ENCODE results near the gene ARRDC5.

ARRDC5 gene

GRCh38 chr19:4909897-4910593 is 7.3 kb upstream of the ARRDC5 start:
- Histone ChIP-seq H3K4me2 (ENCODE audit: low read length) (peak overlapping the region; percentile 90), H4K20me1 (ENCODE audit: insufficient read depth, low read length) (peaks cover 36% of the 10 kb centered on the region), H3K27me3 (ENCODE audit: low read depth, low read length) (0 out of 2 replicates have a peak, but pooled peaks cover 11% of the 10 kb centered on the region), H3K79me2 (ENCODE audit: low read length) (peaks cover 52% of the 10 kb centered on the region), H2AFZ (ENCODE audit: low read depth, low read length) (peak overlapping the region; percentile 67; the same call in 1 of the 2 replicates), H3K4me3 (ENCODE audit: low read length) (peak overlapping the region; percentile 85), H3K9me3 (ENCODE audit: insufficient read depth, low read length) (no peaks in the 10 kb centered on the region), H3K9ac (ENCODE audit: low read length) (peak overlapping the region; percentile 96), H3K27ac (ENCODE audit: low read length) (peak overlapping the region; percentile 75), H3K4me1 (ENCODE audit: low read length) (peaks cover 23% of the 10 kb centered on the region), H3K36me3 (replicated peaks; ENCODE audit: low read depth, low read length) (peaks cover 41% of the 10 kb centered on the region)
- TF ChIP-seq, protein P1, sequence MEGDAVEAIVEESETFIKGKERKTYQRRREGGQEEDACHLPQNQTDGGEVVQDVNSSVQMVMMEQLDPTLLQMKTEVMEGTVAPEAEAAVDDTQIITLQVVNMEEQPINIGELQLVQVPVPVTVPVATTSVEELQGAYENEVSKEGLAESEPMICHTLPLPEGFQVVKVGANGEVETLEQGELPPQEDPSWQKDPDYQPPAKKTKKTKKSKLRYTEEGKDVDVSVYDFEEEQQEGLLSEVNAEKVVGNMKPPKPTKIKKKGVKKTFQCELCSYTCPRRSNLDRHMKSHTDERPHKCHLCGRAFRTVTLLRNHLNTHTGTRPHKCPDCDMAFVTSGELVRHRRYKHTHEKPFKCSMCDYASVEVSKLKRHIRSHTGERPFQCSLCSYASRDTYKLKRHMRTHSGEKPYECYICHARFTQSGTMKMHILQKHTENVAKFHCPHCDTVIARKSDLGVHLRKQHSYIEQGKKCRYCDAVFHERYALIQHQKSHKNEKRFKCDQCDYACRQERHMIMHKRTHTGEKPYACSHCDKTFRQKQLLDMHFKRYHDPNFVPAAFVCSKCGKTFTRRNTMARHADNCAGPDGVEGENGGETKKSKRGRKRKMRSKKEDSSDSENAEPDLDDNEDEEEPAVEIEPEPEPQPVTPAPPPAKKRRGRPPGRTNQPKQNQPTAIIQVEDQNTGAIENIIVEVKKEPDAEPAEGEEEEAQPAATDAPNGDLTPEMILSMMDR (IDR thresholded peaks at IDR 0.05; ENCODE audit: low read depth, low read length), result no peak
- TF ChIP-seq EZH2phosphoT487 (IDR thresholded peaks at IDR 0.05; ENCODE audit: low read depth), result no peak

DNA sequence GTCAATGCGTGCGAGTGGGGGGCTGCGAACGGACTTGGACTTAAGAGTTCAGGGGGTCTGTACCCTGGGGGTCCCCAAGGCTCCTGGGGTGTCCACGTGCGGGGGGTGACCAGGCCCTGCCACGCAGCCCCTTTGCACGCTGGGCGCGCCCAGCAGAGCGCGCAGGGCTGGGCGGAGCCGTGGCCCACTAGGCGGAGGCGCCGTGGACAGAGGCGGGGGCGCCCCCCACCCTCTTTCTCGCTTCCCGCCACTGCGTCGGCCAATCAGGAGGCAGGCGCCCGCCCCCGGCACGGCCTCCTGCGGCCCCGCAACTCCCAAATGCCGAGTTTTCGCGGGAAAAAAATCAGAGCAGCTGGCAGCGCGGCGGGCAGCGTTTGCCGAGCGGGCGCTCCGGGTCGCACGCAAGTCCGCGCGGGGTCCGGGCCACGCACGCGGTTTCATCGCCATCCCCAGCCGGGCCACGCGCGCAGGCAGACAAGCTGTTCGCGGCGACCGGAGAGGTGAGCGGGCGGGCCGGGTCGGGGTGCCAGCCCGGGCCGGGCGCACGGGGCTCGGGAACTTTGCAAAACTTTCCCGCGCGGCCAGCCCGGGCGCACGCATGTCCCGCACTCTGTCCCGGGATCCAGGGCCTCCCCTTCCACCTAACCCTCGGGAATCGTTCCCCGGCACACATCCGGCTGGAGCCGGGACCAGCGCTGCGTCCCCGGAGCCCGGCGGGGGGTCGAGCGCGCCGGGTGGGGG is 6.6 kb upstream of the ARRDC5 start, which contains the start of gene UHRF1:
UHRF1 (plus strand) TSS at position 346 of the 741 bp plus-strand sequence. CDS start 1,385 bp downstream, outside the sequence.
- H3K36me3 ChIP-seq (replicated peaks; ENCODE audit: low read depth, low read length), result peaks cover 34% of the 10 kb centered on the region
- peaks cover 44% of the 10 kb centered on the region for H3K79me2 ChIP-seq (ENCODE audit: low read length)
- peaks cover 23% of the 10 kb centered on the region for H3K4me1 ChIP-seq (ENCODE audit: low read length)
- H3K9me3 ChIP-seq (ENCODE audit: insufficient read depth, low read length), result no peaks in the 10 kb centered on the region
- H2AFZ ChIP-seq (ENCODE audit: low read depth, low read length), result peak within 1 kb of the TSS; percentile 67
- H3K4me2 ChIP-seq (ENCODE audit: low read length), result peak within 1 kb of the TSS; percentile 90
- H3K9ac ChIP-seq (ENCODE audit: low read length), result peak within 1 kb of the TSS; percentile 96
- H3K4me3 ChIP-seq (ENCODE audit: low read length), result peak within 1 kb of the TSS; percentile 85
- TF ChIP-seq EZH2phosphoT487 (IDR thresholded peaks at IDR 0.05; ENCODE audit: low read depth), result no peak
- TF ChIP-seq, protein P1 (IDR thresholded peaks at IDR 0.05; ENCODE audit: low read depth, low read length), result no peak
- peaks cover 29% of the 10 kb centered on the region for H4K20me1 ChIP-seq (ENCODE audit: insufficient read depth, low read length)
- H3K27ac ChIP-seq (ENCODE audit: low read length), result peak within 1 kb of the TSS; percentile 75
- H3K27me3 ChIP-seq (ENCODE audit: low read depth, low read length), result 0 out of 2 replicates have a peak, but pooled peaks cover 11% of the 10 kb centered on the region

GRCh38 chr19:4908781-4909155 is 6.1 kb upstream of the ARRDC5 start:
- H3K9me3 ChIP-seq (ENCODE audit: insufficient read depth, low read length), result no peaks in the 10 kb centered on the region
- peaks cover 29% of the 10 kb centered on the region for H3K36me3 ChIP-seq (replicated peaks; ENCODE audit: low read depth, low read length)
- H3K27ac ChIP-seq (ENCODE audit: low read length), result no peak overlapping the region
- no peak for TF ChIP-seq EZH2phosphoT487 (IDR thresholded peaks at IDR 0.05; ENCODE audit: low read depth)
- TF ChIP-seq, protein P1 (IDR thresholded peaks at IDR 0.05; ENCODE audit: low read depth, low read length), result no peak
- H3K9ac ChIP-seq (ENCODE audit: low read length), result peak overlapping the region; percentile 96
- H2AFZ ChIP-seq (ENCODE audit: low read depth, low read length), result peak overlapping the region; percentile 51; the same call in 1 of the 2 replicates
- H4K20me1 ChIP-seq (ENCODE audit: insufficient read depth, low read length), result peaks cover 24% of the 10 kb centered on the region
- peaks cover 23% of the 10 kb centered on the region for H3K4me1 ChIP-seq (ENCODE audit: low read length)
- peaks cover 39% of the 10 kb centered on the region for H3K79me2 ChIP-seq (ENCODE audit: low read length)
- peak overlapping the region; percentile 85 for H3K4me3 ChIP-seq (ENCODE audit: low read length)
- H3K27me3 ChIP-seq (ENCODE audit: low read depth, low read length), result 0 out of 2 replicates have a peak, but pooled peaks cover 11% of the 10 kb centered on the region
- peak overlapping the region; percentile 81 for H3K4me2 ChIP-seq (ENCODE audit: low read length)

DNA sequence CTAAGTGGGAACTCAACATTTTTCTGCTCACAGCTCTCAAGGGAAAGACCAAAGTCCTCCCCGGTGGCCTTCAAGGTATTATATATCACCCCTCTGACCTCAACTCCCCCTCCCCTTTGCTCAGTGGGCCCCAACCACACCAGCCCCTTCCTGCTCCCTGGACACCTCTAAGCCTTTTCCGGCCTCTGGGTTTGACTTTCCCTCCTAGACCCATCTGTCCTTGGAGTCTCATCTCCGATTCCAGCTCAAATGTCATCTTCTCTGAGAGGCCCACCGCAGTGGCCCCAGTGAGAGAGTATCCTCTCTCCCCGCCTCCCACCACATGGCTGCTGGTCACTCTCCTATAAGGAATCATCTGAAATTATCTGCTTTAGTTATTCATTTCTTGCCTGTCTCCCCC is 5.7 kb upstream of the ARRDC5 start:
- no peak for TF ChIP-seq EZH2phosphoT487 (IDR thresholded peaks at IDR 0.05; ENCODE audit: low read depth)
- TF ChIP-seq, protein P1 (IDR thresholded peaks at IDR 0.05; ENCODE audit: low read depth, low read length), result no peak
- H3K4me3 ChIP-seq (ENCODE audit: low read length), result no peak overlapping the region
- H3K4me2 ChIP-seq (ENCODE audit: low read length), result no peak overlapping the region
- H2AFZ ChIP-seq (ENCODE audit: low read depth, low read length), result no peak overlapping the region
- 0 out of 2 replicates have a peak, but pooled peaks cover 11% of the 10 kb centered on the region for H3K27me3 ChIP-seq (ENCODE audit: low read depth, low read length)
- no peaks in the 10 kb centered on the region for H3K9me3 ChIP-seq (ENCODE audit: insufficient read depth, low read length)
- H4K20me1 ChIP-seq (ENCODE audit: insufficient read depth, low read length), result peaks cover 22% of the 10 kb centered on the region
- H3K79me2 ChIP-seq (ENCODE audit: low read length), result peaks cover 35% of the 10 kb centered on the region
- H3K4me1 ChIP-seq (ENCODE audit: low read length), result peaks cover 23% of the 10 kb centered on the region
- no peak overlapping the region for H3K9ac ChIP-seq (ENCODE audit: low read length)
- H3K36me3 ChIP-seq (replicated peaks; ENCODE audit: low read depth, low read length), result peaks cover 25% of the 10 kb centered on the region
- H3K27ac ChIP-seq (ENCODE audit: low read length), result no peak overlapping the region

Data from OCI-LY3 (cell line).